SJSA1 (cell line): Measurements from ENCODE around the gene GATD1. TPM values are rescaled to one million over a fixed set of nuclear protein-coding genes. Genes with fewer than 3 reads are reported as not detected.

Experiments
- DNase-seq, 2 experiments: peaks; one replicate each; pipeline ENCODE4 v3.0.0-alpha.2; 2015 to 2020; ENCODE audit warnings: low spot score in 2 of 2, low read depth in 1 of 2
- H3K27ac ChIP-seq: fragments of 250-450 bp; sonication (Bioruptor Pico); 2 replicates; pipeline ENCODE4 v1.5.1; 2020; ENCODE audit warnings: mild to moderate bottlenecking, moderate library complexity
- H3K27me3 ChIP-seq: fragments of 250-450 bp; sonication (Bioruptor Pico); replicated peaks from 2 replicates; pipeline ENCODE4 v1.5.1; 2020; ENCODE audit warnings: mild to moderate bottlenecking, moderate library complexity
- H3K36me3 ChIP-seq: fragments of 250-450 bp; sonication (Bioruptor Pico); 2 replicates; pipeline ENCODE4 v1.5.1; 2020; ENCODE audit warnings: mild to moderate bottlenecking
- H3K4me1 ChIP-seq: fragments of 250-450 bp; sonication (Bioruptor Pico); replicated peaks from 2 replicates; pipeline ENCODE4 v1.6.1; 2021; ENCODE audit warnings: mild to moderate bottlenecking
- H3K4me3 ChIP-seq: fragments of 250-450 bp; sonication (Bioruptor Pico); 2 replicates; pipeline ENCODE4 v1.5.1; 2020; ENCODE audit warnings: mild to moderate bottlenecking
- H3K9me3 ChIP-seq: fragments of 250-450 bp; sonication (Bioruptor Pico); replicated peaks from 2 replicates; pipeline ENCODE4 v1.5.1; 2020; ENCODE audit warnings: mild to moderate bottlenecking
- total RNA-seq: library from RNA; depleted of rRNA; stranded (reverse); fragments of >200 nt; shearing (Covaris generic); gene quantifications from 2 replicates; pipeline ENCODE4 v1.2.3, GENCODE V29; 2014

The GATD1 gene
- total RNA-seq, 1 experiment from 2014 or later = 12.4 TPM

- H3K4me1 ChIP-seq = 0 out of 2 replicates have a peak, but pooled peaks cover 4% of the 10 kb centered on the region
- no peaks in the 10 kb centered on the region for H3K9me3 ChIP-seq
- H3K4me3 ChIP-seq = no peak overlapping the region
- DNase-seq = peak in 1 of 2 experiments; percentile 25
- H3K36me3 ChIP-seq = peaks cover 12% of the 10 kb centered on the region
- no peak overlapping the region for H3K27ac ChIP-seq
- no peaks in the 10 kb centered on the region for H3K27me3 ChIP-seq
Measured at GRCh38 chr11:772429-773390, 4.6 kb downstream of the GATD1 start.

- H3K4me3 ChIP-seq = no peak overlapping the region
- H3K27me3 ChIP-seq = no peaks in the 10 kb centered on the region
- no peaks in the 10 kb centered on the region for H3K9me3 ChIP-seq
- H3K4me1 ChIP-seq = 0 out of 2 replicates have a peak, but pooled peaks cover 4% of the 10 kb centered on the region
- H3K27ac ChIP-seq = no peak overlapping the region
- H3K36me3 ChIP-seq = peaks cover 12% of the 10 kb centered on the region
- peak in 1 of 2 experiments; percentile 28 for DNase-seq
Measured at GRCh38 chr11:771617-772204, 5.6 kb downstream of the GATD1 start.

GRCh38 chr11:770642-771616 lies 6.4 kb downstream of the GATD1 start:
- Histone ChIP-seq H3K36me3 (peaks cover 14% of the 10 kb centered on the region), H3K4me3 (no peak overlapping the region), H3K27ac (no peak overlapping the region), H3K9me3 (no peaks in the 10 kb centered on the region), H3K4me1 (0 out of 2 replicates have a peak, but pooled peaks cover 4% of the 10 kb centered on the region), H3K27me3 (no peaks in the 10 kb centered on the region)
- peak in 1 of 2 experiments; percentile 26 for DNase-seq

GRCh38 chr11:769887-770641 lies 7.2 kb downstream of the GATD1 start:
- Histone ChIP-seq H3K4me1 (no peaks in the 10 kb centered on the region), H3K27ac (no peak overlapping the region), H3K36me3 (peaks cover 21% of the 10 kb centered on the region), H3K9me3 (no peaks in the 10 kb centered on the region), H3K27me3 (no peaks in the 10 kb centered on the region), H3K4me3 (no peak overlapping the region)
- DNase-seq = no peak

GRCh38 chr11:767238-767637 lies 10.0 kb downstream of the GATD1 start:
- H3K9me3 ChIP-seq = no peaks in the 10 kb centered on the region
- no peaks in the 10 kb centered on the region for H3K27me3 ChIP-seq
- H3K27ac ChIP-seq = no peak overlapping the region
- no peak overlapping the region for H3K4me3 ChIP-seq
- no peak for DNase-seq
- H3K4me1 ChIP-seq = peaks cover 7% of the 10 kb centered on the region
- peaks cover 38% of the 10 kb centered on the region for H3K36me3 ChIP-seq

- Histone ChIP-seq H3K27ac (no peak overlapping the region), H3K4me3 (no peak overlapping the region)
Measured at GRCh38 chr11:766936-767210, 10.4 kb downstream of the GATD1 start.

GRCh38 chr11:766106-766935 lies 11.0 kb downstream of the GATD1 start:
- DNase-seq = no peak
- no peak overlapping the region for H3K4me3 ChIP-seq
- H3K4me1 ChIP-seq = peaks cover 8% of the 10 kb centered on the region
- no peak overlapping the region for H3K27ac ChIP-seq
- no peaks in the 10 kb centered on the region for H3K9me3 ChIP-seq
- H3K27me3 ChIP-seq = no peaks in the 10 kb centered on the region
- H3K36me3 ChIP-seq = peaks cover 40% of the 10 kb centered on the region

More at GRCh38 chr11:766936-767210, 10.4 kb downstream of the GATD1 start:
- H3K27me3 ChIP-seq = no peaks in the 10 kb centered on the region
- H3K4me1 ChIP-seq = peaks cover 8% of the 10 kb centered on the region
- no peaks in the 10 kb centered on the region for H3K9me3 ChIP-seq
- H3K36me3 ChIP-seq = peaks cover 40% of the 10 kb centered on the region
- DNase-seq = no peak

- H3K36me3 ChIP-seq = peaks cover 38% of the 10 kb centered on the region
- H3K27ac ChIP-seq = no peak overlapping the region
- no peak overlapping the region for H3K4me3 ChIP-seq
- DNase-seq = no peak
- no peaks in the 10 kb centered on the region for H3K9me3 ChIP-seq
- H3K27me3 ChIP-seq = no peaks in the 10 kb centered on the region
- peaks cover 8% of the 10 kb centered on the region for H3K4me1 ChIP-seq
Measured at GRCh38 chr11:765802-766091, 11.5 kb downstream of the GATD1 start.

GRCh38 chr11:765025-765801 lies 12.1 kb downstream of the GATD1 start:
- Histone ChIP-seq H3K4me3 (no peak overlapping the region), H3K36me3 (peaks cover 38% of the 10 kb centered on the region)
- DNase-seq = peak in 1 of 2 experiments; percentile 60

GRCh38 chr11:764322-765024 lies 12.8 kb downstream of the GATD1 start:
- Histone ChIP-seq H3K27me3 (no peaks in the 10 kb centered on the region), H3K9me3 (no peaks in the 10 kb centered on the region), H3K4me1 (peaks cover 8% of the 10 kb centered on the region), H3K4me3 (no peak overlapping the region), H3K36me3 (peaks cover 43% of the 10 kb centered on the region), H3K27ac (no peak overlapping the region)
- no peak for DNase-seq

More at GRCh38 chr11:765025-765801, 12.1 kb downstream of the GATD1 start:
- Histone ChIP-seq H3K27me3 (no peaks in the 10 kb centered on the region), H3K4me1 (peaks cover 8% of the 10 kb centered on the region), H3K9me3 (no peaks in the 10 kb centered on the region), H3K27ac (no peak overlapping the region)

- no peak for DNase-seq
- no peaks in the 10 kb centered on the region for H3K27me3 ChIP-seq
- H3K9me3 ChIP-seq = no peaks in the 10 kb centered on the region
- H3K27ac ChIP-seq = no peak overlapping the region
- H3K4me1 ChIP-seq = peaks cover 8% of the 10 kb centered on the region
- no peak overlapping the region for H3K4me3 ChIP-seq
- H3K36me3 ChIP-seq = peaks cover 43% of the 10 kb centered on the region
Measured at GRCh38 chr11:763549-764321, 13.6 kb downstream of the GATD1 start.
